Right hindlimb (tissue), 1 donor: Measurements from ENCODE around the gene CACHD1.
"Not testable (repeated sequence)": the region's sequence is repeated elsewhere in the genome, so short reads cannot be mapped to it uniquely, and the experiment has no call there.

Experiments
- DNase-seq: peaks from one replicate; pipeline ENCODE4 v3.0.0-alpha.2; 2018

Gene CACHD1

GRCh38 chr1:64675718-64676345 lies 205.9 kb downstream of the CACHD1 start:
- no peak for DNase-seq

- no peak for DNase-seq
Measured at GRCh38 chr1:64676386-64676785, 206.5 kb downstream of the CACHD1 start.

GRCh38 chr1:64677532-64677931 lies 207.6 kb downstream of the CACHD1 start:
- no peak for DNase-seq

GRCh38 chr1:64678366-64678765 lies 208.4 kb downstream of the CACHD1 start:
- DNase-seq: no peak

- DNase-seq: no peak
Measured at GRCh38 chr1:64679177-64679576, 209.2 kb downstream of the CACHD1 start.

- DNase-seq: no peak
Measured at GRCh38 chr1:64680599-64680998, 210.7 kb downstream of the CACHD1 start.

- no peak for DNase-seq
Measured at GRCh38 chr1:64681043-64681442, 211.1 kb downstream of the CACHD1 start.

GRCh38 chr1:64683419-64683818 lies 213.5 kb downstream of the CACHD1 start:
- DNase-seq: no peak

- no peak for DNase-seq
Measured at GRCh38 chr1:64685217-64685616, 215.3 kb downstream of the CACHD1 start.

- no peak for DNase-seq
Measured at GRCh38 chr1:64685765-64686341, 215.9 kb downstream of the CACHD1 start.

GRCh38 chr1:64686828-64687724 lies 217.1 kb downstream of the CACHD1 start:
- no peak for DNase-seq

GRCh38 chr1:64687725-64688327 lies 217.9 kb downstream of the CACHD1 start:
- no peak for DNase-seq

GRCh38 chr1:64691626-64692025 lies 221.7 kb downstream of the CACHD1 start:
- no peak for DNase-seq

- no peak for DNase-seq
Measured at GRCh38 chr1:64692911-64693310, 223.0 kb downstream of the CACHD1 start.

GRCh38 chr1:64693406-64693805 lies 223.5 kb downstream of the CACHD1 start:
- DNase-seq: no peak

- no peak for DNase-seq
Measured at GRCh38 chr1:64696879-64697278, 226.9 kb downstream of the CACHD1 start.

GRCh38 chr1:64699327-64699726 lies 229.4 kb downstream of the CACHD1 start:
- no peak for DNase-seq

GRCh38 chr1:64701071-64701470 lies 231.1 kb downstream of the CACHD1 start:
- DNase-seq: no peak

- no peak for DNase-seq
Measured at GRCh38 chr1:64701886-64702285, 232.0 kb downstream of the CACHD1 start.

GRCh38 chr1:64702670-64703069 lies 232.7 kb downstream of the CACHD1 start:
- DNase-seq: not testable (repeated sequence)

GRCh38 chr1:64703600-64703999 lies 233.7 kb downstream of the CACHD1 start:
- DNase-seq: no peak

- no peak for DNase-seq
Measured at GRCh38 chr1:64705591-64705990, 235.7 kb downstream of the CACHD1 start.

GRCh38 chr1:64711266-64711665 lies 241.3 kb downstream of the CACHD1 start:
- DNase-seq: no peak

- DNase-seq: no peak
Measured at GRCh38 chr1:64712049-64712448, 242.1 kb downstream of the CACHD1 start.
